Measurements from ENCODE around the gene CTBP2.

DNA sequence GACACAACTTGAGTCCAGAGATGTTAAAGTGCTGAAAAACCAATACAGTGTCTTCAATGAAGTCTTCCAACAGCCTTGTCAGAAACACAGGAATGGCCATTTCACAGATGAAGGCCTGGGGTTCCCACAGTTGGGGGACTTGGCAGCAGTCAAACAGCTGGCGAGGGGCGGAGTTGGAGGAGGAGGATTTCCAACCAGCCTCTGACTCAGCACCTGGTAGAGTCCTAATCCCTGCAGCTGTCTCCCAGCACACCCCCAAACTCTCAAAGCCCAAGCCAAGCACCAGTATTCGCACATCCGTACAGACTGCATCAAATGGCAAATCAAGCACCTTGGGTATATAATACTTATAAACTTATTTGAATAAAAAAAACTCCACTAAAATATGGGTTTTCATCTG is 28.0 kb downstream of the CTBP2 start:
- TF ChIP-seq, protein P1, sequence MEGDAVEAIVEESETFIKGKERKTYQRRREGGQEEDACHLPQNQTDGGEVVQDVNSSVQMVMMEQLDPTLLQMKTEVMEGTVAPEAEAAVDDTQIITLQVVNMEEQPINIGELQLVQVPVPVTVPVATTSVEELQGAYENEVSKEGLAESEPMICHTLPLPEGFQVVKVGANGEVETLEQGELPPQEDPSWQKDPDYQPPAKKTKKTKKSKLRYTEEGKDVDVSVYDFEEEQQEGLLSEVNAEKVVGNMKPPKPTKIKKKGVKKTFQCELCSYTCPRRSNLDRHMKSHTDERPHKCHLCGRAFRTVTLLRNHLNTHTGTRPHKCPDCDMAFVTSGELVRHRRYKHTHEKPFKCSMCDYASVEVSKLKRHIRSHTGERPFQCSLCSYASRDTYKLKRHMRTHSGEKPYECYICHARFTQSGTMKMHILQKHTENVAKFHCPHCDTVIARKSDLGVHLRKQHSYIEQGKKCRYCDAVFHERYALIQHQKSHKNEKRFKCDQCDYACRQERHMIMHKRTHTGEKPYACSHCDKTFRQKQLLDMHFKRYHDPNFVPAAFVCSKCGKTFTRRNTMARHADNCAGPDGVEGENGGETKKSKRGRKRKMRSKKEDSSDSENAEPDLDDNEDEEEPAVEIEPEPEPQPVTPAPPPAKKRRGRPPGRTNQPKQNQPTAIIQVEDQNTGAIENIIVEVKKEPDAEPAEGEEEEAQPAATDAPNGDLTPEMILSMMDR (IDR thresholded peaks at IDR 0.05) = no peak
- TF ChIP-seq POLR2A (IDR thresholded peaks at IDR 0.05) = no peak

Measured in right lobe of liver (tissue), 4 donors.